Mesenchymal stem cell (in vitro differentiated cells and primary cell): ENCODE measurements around the gene HTR3D.
"Not testable (repeated sequence)": the region's sequence is repeated elsewhere in the genome, so short reads cannot be mapped to it uniquely, and the experiment has no call there.

Experiments
- DNase-seq: peaks from one replicate; pipeline ENCODE4 v3.0.0-alpha.2; 2013
- H2AFZ ChIP-seq: one replicate; pipeline ENCODE4 v1.6.1; 2013; ENCODE audit warnings: low read depth, mild to moderate bottlenecking, control low read depth, inconsistent platforms, low read length, moderate library complexity
- H2AK5ac ChIP-seq: 2 replicates; pipeline ENCODE4 v1.6.1; 2013; ENCODE audit warnings: low read length, moderate library complexity, mild to moderate bottlenecking, inconsistent platforms; ENCODE audit not compliant: severe bottlenecking
- H2BK120ac ChIP-seq: one replicate; pipeline ENCODE4 v1.6.1; 2013; ENCODE audit warnings: low read depth, mild to moderate bottlenecking, inconsistent platforms, low read length, moderate library complexity
- H2BK12ac ChIP-seq, 2 experiments: one replicate each; pipeline ENCODE4 v1.6.1; 2013; ENCODE audit warnings: inconsistent platforms in 2 of 2, low read length in 2 of 2, mild to moderate bottlenecking in 2 of 2, moderate library complexity in 2 of 2, control low read depth in 1 of 2
- H2BK15ac ChIP-seq: one replicate; pipeline ENCODE4 v1.6.1; 2013; ENCODE audit warnings: mild to moderate bottlenecking, low read depth, inconsistent platforms; ENCODE audit not compliant: poor library complexity, severe bottlenecking
- H2BK5ac ChIP-seq: 2 replicates; pipeline ENCODE4 v1.6.1; 2013; ENCODE audit warnings: low read depth, mild to moderate bottlenecking, low read length, control low read depth, inconsistent platforms; ENCODE audit not compliant: poor library complexity, severe bottlenecking
- H3K14ac ChIP-seq, 2 experiments: one replicate each; pipeline ENCODE4 v1.6.1; 2013; ENCODE audit warnings: inconsistent platforms in 2 of 2, low read length in 2 of 2, control low read depth in 1 of 2, mild to moderate bottlenecking in 1 of 2, moderate library complexity in 1 of 2
- H3K18ac ChIP-seq, 2 experiments: one replicate each; pipeline ENCODE4 v1.6.1; 2013; ENCODE audit warnings: inconsistent platforms in 2 of 2, low read length in 2 of 2, control low read depth in 1 of 2, low read depth in 1 of 2, mild to moderate bottlenecking in 1 of 2
- H3K23ac ChIP-seq, 2 experiments: one replicate each; pipeline ENCODE4 v1.6.1; 2013; ENCODE audit warnings: inconsistent platforms in 2 of 2, low read length in 2 of 2, mild to moderate bottlenecking in 2 of 2, moderate library complexity in 2 of 2, control low read depth in 1 of 2
- H3K27ac ChIP-seq: 2 replicates; pipeline ENCODE4 v1.5.1; 2013; ENCODE audit warnings: mild to moderate bottlenecking, moderate library complexity, low read length, control low read depth, inconsistent platforms; ENCODE audit not compliant: poor library complexity, severe bottlenecking
- H3K27me3 ChIP-seq, 2 experiments: 2 replicates each; pipeline versions ENCODE4 v1.6.1 to v1.7.0; 2013; ENCODE audit warnings: low read length in 2 of 2, mild to moderate bottlenecking in 2 of 2, moderate library complexity in 2 of 2, control low read depth in 1 of 2, inconsistent platforms in 1 of 2; ENCODE audit not compliant: control insufficient read depth in 1 of 2, insufficient read depth in 1 of 2
- H3K36me3 ChIP-seq, 2 experiments: 2 replicates each; pipeline versions ENCODE4 v1.6.1 to v1.7.0; 2013; ENCODE audit warnings: low read length in 2 of 2, control low read depth in 1 of 2, inconsistent platforms in 1 of 2, low read depth in 1 of 2, mild to moderate bottlenecking in 1 of 2; ENCODE audit not compliant: insufficient read depth in 2 of 2, control insufficient read depth in 1 of 2
- H3K4ac ChIP-seq, 2 experiments: one replicate each; pipeline ENCODE4 v1.6.1; 2013; ENCODE audit warnings: inconsistent platforms in 2 of 2, low read length in 2 of 2, mild to moderate bottlenecking in 2 of 2, moderate library complexity in 2 of 2, control low read depth in 1 of 2, low read depth in 1 of 2
- H3K4me1 ChIP-seq: 2 replicates; pipeline ENCODE4 v1.6.1; 2013; ENCODE audit warnings: low read depth, low read length, control low read depth; ENCODE audit not compliant: control insufficient read depth, insufficient read depth
- H3K4me2 ChIP-seq: 2 replicates; pipeline ENCODE4 v1.6.1; 2013; ENCODE audit warnings: low read length, mild to moderate bottlenecking, inconsistent platforms; ENCODE audit not compliant: poor library complexity, severe bottlenecking
- H3K4me3 ChIP-seq, 2 experiments: 2 replicates each; pipeline versions ENCODE4 v1.5.1 to v1.7.0; 2013; ENCODE audit warnings: low read length in 2 of 2, mild to moderate bottlenecking in 2 of 2, control low read depth in 1 of 2, low read depth in 1 of 2; ENCODE audit not compliant: insufficient read depth in 1 of 2
- H3K79me1 ChIP-seq: replicated peaks from 2 replicates; pipeline ENCODE4 v1.6.1; 2013; ENCODE audit warnings: mild to moderate bottlenecking, control low read depth, low read length, inconsistent platforms; ENCODE audit not compliant: poor library complexity, severe bottlenecking
- H3K9ac ChIP-seq: 2 replicates; pipeline ENCODE4 v1.7.0; 2013; ENCODE audit warnings: mild to moderate bottlenecking, low read length, moderate library complexity
- H3K9me3 ChIP-seq: 2 replicates; pipeline ENCODE4 v1.7.0; 2013; ENCODE audit warnings: mild to moderate bottlenecking, low read length; ENCODE audit not compliant: control insufficient read depth
- H4K8ac ChIP-seq: one replicate; pipeline ENCODE4 v1.6.1; 2013; ENCODE audit warnings: inconsistent platforms, mild to moderate bottlenecking, low read length, moderate library complexity
- H4K91ac ChIP-seq: one replicate; pipeline ENCODE4 v1.6.1; 2013; ENCODE audit warnings: mild to moderate bottlenecking, low read length, inconsistent platforms
- WGBS: methylation state at CpG from one replicate; pipeline ENCODE4 v1.1.7; 2013; ENCODE audit warnings: mixed read lengths; 5-methylcytosine and 5-hydroxymethylcytosine counted together

Gene HTR3D

GRCh38 chr3:184005941-184006507 is 25.5 kb upstream of the HTR3D start:
- WGBS: 78% methylated on average over 10 of the region's 11 CpGs
- peak overlapping the region in 1 of 2 experiments; percentile 63 for H2BK12ac ChIP-seq
- H2AFZ ChIP-seq: no peak overlapping the region
- H3K36me3 ChIP-seq: peaks cover 15 to 24% of the 10 kb centered on the region in 2 experiments
- peak overlapping the region; percentile 66 for H3K27ac ChIP-seq
- H3K23ac ChIP-seq: no peak overlapping the region
- H3K79me1 ChIP-seq: peaks cover 27% of the 10 kb centered on the region
- H3K9ac ChIP-seq: no peak overlapping the region
- no peak overlapping the region for H3K4me2 ChIP-seq
- H3K9me3 ChIP-seq: no peaks in the 10 kb centered on the region
- no peak overlapping the region for H3K4me3 ChIP-seq
- no peaks in the 10 kb centered on the region for H3K27me3 ChIP-seq
- no peak overlapping the region for H2BK5ac ChIP-seq
- peak; percentile 28 for DNase-seq
- H2AK5ac ChIP-seq: no peak overlapping the region
- no peak overlapping the region for H2BK15ac ChIP-seq
- no peak overlapping the region for H4K8ac ChIP-seq
- no peak overlapping the region for H3K14ac ChIP-seq
- no peak overlapping the region for H3K4ac ChIP-seq
- H3K18ac ChIP-seq: peak overlapping the region in 1 of 2 experiments; percentile 73
- H4K91ac ChIP-seq: no peak overlapping the region
- no peak overlapping the region for H2BK120ac ChIP-seq
- H3K4me1 ChIP-seq: peaks cover 14% of the 10 kb centered on the region

- Histone ChIP-seq H3K79me1 (peaks cover 25% of the 10 kb centered on the region), H3K36me3 (peaks cover 15 to 34% of the 10 kb centered on the region in 2 experiments), H3K4me1 (peaks cover 13% of the 10 kb centered on the region)
- not testable (repeated sequence) for H2BK5ac ChIP-seq, H3K27me3 ChIP-seq, H3K4ac ChIP-seq, H3K4me3 ChIP-seq, H3K14ac ChIP-seq, H4K8ac ChIP-seq, H3K27ac ChIP-seq, H2AFZ ChIP-seq, H2BK15ac ChIP-seq, DNase-seq, H2BK12ac ChIP-seq, H3K23ac ChIP-seq, H3K18ac ChIP-seq, H3K4me2 ChIP-seq, H2AK5ac ChIP-seq, H3K9ac ChIP-seq, H2BK120ac ChIP-seq, H3K9me3 ChIP-seq, H4K91ac ChIP-seq
- WGBS: 97% methylated on average over 11 of the region's 11 CpGs
These were observed 24.3 kb upstream of the HTR3D start for GRCh38 chr3:184007143-184007813.

DNA sequence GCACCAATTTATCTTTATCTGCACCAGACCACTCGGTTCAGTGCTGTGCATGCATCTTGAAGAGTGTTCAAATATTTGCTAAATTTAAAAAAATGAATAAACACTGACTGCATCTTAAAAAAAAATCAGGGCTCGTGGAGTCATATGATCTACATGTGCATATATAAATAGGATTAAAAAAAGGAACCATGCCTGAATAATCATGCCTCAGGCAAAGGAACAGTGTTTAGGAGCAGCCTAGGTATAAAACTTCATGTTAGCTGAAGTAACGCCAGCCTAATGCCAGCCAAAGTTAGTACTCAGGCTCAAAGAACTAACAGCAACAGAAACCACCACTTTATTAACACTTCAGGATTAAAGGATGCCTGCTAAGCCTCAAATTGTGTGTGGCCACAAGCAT is 23.4 kb upstream of the HTR3D start:
- WGBS: 91% methylated on average over 1 of the region's 3 CpGs
- H3K18ac ChIP-seq: no peak overlapping the region
- peaks cover 13 to 43% of the 10 kb centered on the region in 2 experiments for H3K36me3 ChIP-seq
- no peak overlapping the region for H4K91ac ChIP-seq
- H2BK15ac ChIP-seq: no peak overlapping the region
- no peak overlapping the region for H3K27ac ChIP-seq
- peaks cover 8% of the 10 kb centered on the region for H3K4me1 ChIP-seq
- H3K9ac ChIP-seq: no peak overlapping the region
- H3K23ac ChIP-seq: no peak overlapping the region
- no peak overlapping the region for H3K4ac ChIP-seq
- H2BK12ac ChIP-seq: no peak overlapping the region
- H2AK5ac ChIP-seq: no peak overlapping the region
- H2BK120ac ChIP-seq: no peak overlapping the region
- no peaks in the 10 kb centered on the region for H3K9me3 ChIP-seq
- H3K4me3 ChIP-seq: no peak overlapping the region
- no peak overlapping the region for H3K14ac ChIP-seq
- no peak overlapping the region for H2AFZ ChIP-seq
- no peak overlapping the region for H4K8ac ChIP-seq
- no peak overlapping the region for H2BK5ac ChIP-seq
- H3K4me2 ChIP-seq: no peak overlapping the region
- peaks cover 19% of the 10 kb centered on the region for H3K79me1 ChIP-seq
- no peaks in the 10 kb centered on the region for H3K27me3 ChIP-seq
- DNase-seq: no peak

GRCh38 chr3:184011230-184011876 is 20.2 kb upstream of the HTR3D start:
- H2BK12ac ChIP-seq: no peak overlapping the region
- H3K36me3 ChIP-seq: peaks cover 13 to 51% of the 10 kb centered on the region in 2 experiments
- H3K4me3 ChIP-seq: no peak overlapping the region
- no peak overlapping the region for H3K14ac ChIP-seq
- no peak overlapping the region for H3K4ac ChIP-seq
- H3K18ac ChIP-seq: no peak overlapping the region
- peak; percentile 17 for DNase-seq
- H3K4me1 ChIP-seq: peaks cover 2% of the 10 kb centered on the region
- H2BK5ac ChIP-seq: no peak overlapping the region
- no peak overlapping the region for H2AFZ ChIP-seq
- H3K9me3 ChIP-seq: no peaks in the 10 kb centered on the region
- no peaks in the 10 kb centered on the region for H3K27me3 ChIP-seq
- 100% methylated on average over 1 of the region's 4 CpGs for WGBS
- peaks cover 28% of the 10 kb centered on the region for H3K79me1 ChIP-seq
- no peak overlapping the region for H3K9ac ChIP-seq
- no peak overlapping the region for H3K4me2 ChIP-seq
- no peak overlapping the region for H3K23ac ChIP-seq
- H2BK15ac ChIP-seq: no peak overlapping the region
- H2BK120ac ChIP-seq: no peak overlapping the region
- no peak overlapping the region for H4K8ac ChIP-seq
- H2AK5ac ChIP-seq: no peak overlapping the region
- no peak overlapping the region for H4K91ac ChIP-seq
- no peak overlapping the region for H3K27ac ChIP-seq
